Muscle layer of colon (tissue), 2 donors: ENCODE data around the gene ACAN.

Experiments used
- H3K27ac ChIP-seq: one replicate; pipeline ENCODE4 v1.7.0; 2013; ENCODE audit warnings: low read depth, mild to moderate bottlenecking, low read length, moderate library complexity
- H3K27me3 ChIP-seq, 2 donors: one replicate each; pipeline ENCODE4 v1.7.0; 2013; ENCODE audit warnings: low read length in 2 of 2, mild to moderate bottlenecking in 2 of 2; ENCODE audit not compliant: insufficient read depth in 2 of 2, control insufficient read depth in 1 of 2
- H3K36me3 ChIP-seq: one replicate; pipeline ENCODE4 v1.7.0; 2013; ENCODE audit warnings: mild to moderate bottlenecking, low read length; ENCODE audit not compliant: insufficient read depth
- H3K4me1 ChIP-seq: one replicate; pipeline ENCODE4 v1.7.0; 2013; ENCODE audit warnings: mild to moderate bottlenecking, low read length; ENCODE audit not compliant: insufficient read depth
- H3K4me3 ChIP-seq, 2 donors: one replicate each; pipeline ENCODE4 v1.7.0; 2013; ENCODE audit warnings: low read length in 2 of 2, low read depth in 1 of 2, mild to moderate bottlenecking in 1 of 2, moderate library complexity in 1 of 2
- H3K9ac ChIP-seq: one replicate; pipeline ENCODE4 v1.7.0; 2013; ENCODE audit warnings: low read length
- H3K9me3 ChIP-seq: one replicate; pipeline ENCODE4 v1.7.0; 2013; ENCODE audit warnings: mild to moderate bottlenecking, low read length
- donor health status: abdominal sarcoma.
- donor health status: Adenocarcinoma of cecum.

Gene ACAN

DNA sequence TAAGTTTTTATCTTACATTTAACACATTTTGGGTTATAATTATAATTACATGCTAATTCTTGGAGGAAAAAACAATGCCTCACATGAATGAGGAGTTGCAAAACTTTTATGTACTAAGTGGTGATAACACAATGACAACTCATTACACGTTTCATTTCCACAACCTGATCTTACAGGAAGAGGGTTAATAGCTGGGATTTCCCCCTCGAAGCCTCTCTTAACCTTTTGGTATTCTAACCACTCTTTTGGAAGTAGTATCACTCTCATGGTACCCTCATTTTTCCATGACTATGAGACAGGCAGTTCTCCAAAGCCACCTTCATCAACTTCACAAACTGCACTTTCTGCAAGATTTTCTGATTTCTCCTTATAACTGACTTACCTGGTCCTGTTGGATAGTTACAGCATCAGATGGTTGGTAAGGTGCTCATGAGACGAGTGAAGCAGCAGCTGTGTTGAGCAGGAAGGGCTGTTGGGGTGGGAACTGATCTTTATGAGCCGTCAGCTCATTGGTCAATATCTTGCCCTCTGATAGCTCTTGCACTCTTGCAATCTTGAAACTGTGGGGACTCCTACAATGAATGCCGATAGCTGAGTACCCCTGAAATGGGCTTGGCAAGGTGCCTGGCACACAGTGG is 41.6 kb downstream of the ACAN start:
- peaks cover 3% of the 10 kb centered on the region for H3K4me1 ChIP-seq
- no peaks in the 10 kb centered on the region for H3K27me3 ChIP-seq
- no peaks in the 10 kb centered on the region for H3K9me3 ChIP-seq
- H3K27ac ChIP-seq, result no peak overlapping the region
- H3K36me3 ChIP-seq, result no peaks in the 10 kb centered on the region
- H3K9ac ChIP-seq, result no peak overlapping the region
- H3K4me3 ChIP-seq, result no peak overlapping the region

DNA sequence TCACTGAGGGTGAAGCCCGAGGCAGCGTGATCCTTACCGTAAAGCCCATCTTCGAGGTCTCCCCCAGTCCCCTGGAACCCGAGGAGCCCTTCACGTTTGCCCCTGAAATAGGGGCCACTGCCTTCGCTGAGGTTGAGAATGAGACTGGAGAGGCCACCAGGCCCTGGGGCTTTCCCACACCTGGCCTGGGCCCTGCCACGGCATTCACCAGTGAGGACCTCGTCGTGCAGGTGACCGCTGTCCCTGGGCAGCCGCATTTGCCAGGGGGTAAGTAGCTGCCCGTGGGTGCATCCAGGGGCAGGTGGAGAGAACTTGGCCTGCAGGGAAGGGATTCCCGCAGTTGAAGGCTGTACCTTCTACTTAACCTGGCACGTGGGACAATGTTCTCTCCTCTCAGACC is 42.4 kb downstream of the ACAN start:
- H3K27me3 ChIP-seq, result no peaks in the 10 kb centered on the region
- H3K9ac ChIP-seq, result no peak overlapping the region
- H3K9me3 ChIP-seq, result no peaks in the 10 kb centered on the region
- no peaks in the 10 kb centered on the region for H3K36me3 ChIP-seq
- no peak overlapping the region for H3K4me3 ChIP-seq
- peaks cover 4% of the 10 kb centered on the region for H3K4me1 ChIP-seq
- no peak overlapping the region for H3K27ac ChIP-seq

DNA sequence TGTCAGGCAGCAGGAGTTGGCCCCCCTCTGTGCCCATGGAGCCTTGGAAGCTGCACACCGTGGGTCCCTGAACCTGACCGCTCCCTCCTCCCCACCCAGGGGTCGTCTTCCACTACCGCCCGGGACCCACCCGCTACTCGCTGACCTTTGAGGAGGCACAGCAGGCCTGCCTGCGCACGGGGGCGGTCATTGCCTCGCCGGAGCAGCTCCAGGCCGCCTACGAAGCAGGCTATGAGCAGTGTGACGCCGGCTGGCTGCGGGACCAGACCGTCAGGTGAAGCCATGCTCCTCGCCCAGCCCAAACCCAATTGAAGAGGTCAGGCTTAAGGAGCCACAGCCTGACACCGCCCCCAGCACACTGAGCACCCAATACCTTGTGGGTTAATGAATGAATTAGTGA is 43.9 kb downstream of the ACAN start:
- peaks cover 4% of the 10 kb centered on the region for H3K4me1 ChIP-seq
- H3K9ac ChIP-seq, result no peak overlapping the region
- H3K36me3 ChIP-seq, result no peaks in the 10 kb centered on the region
- no peak overlapping the region for H3K27ac ChIP-seq
- no peak overlapping the region for H3K4me3 ChIP-seq
- no peaks in the 10 kb centered on the region for H3K9me3 ChIP-seq
- peaks cover 0 to 6% of the 10 kb centered on the region in 2 donors for H3K27me3 ChIP-seq

DNA sequence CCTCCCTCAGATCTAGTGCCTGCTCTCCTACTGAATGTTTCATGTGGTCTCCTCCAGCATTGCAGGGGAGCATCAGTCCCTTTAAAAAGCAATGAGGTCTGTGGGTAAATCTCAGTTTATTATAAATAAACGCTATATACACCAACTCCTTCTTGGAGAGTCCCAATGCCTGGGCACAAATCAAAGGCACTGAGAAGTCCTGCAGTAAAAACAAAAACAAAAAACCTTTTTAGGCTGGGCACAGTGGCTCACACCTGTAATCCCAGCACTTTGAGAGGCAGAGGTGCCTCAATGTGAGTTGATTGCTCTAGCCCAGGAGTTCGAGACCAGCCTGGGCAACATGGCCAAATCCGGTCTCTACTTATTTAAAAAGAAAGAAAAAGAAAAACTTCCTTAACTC is 45.0 kb downstream of the ACAN start:
- H3K27ac ChIP-seq, result no peak overlapping the region
- peaks cover 4% of the 10 kb centered on the region for H3K4me1 ChIP-seq
- H3K9me3 ChIP-seq, result no peaks in the 10 kb centered on the region
- peaks cover 0 to 7% of the 10 kb centered on the region in 2 donors for H3K27me3 ChIP-seq
- H3K9ac ChIP-seq, result no peak overlapping the region
- no peak overlapping the region for H3K4me3 ChIP-seq
- no peaks in the 10 kb centered on the region for H3K36me3 ChIP-seq

- no peak overlapping the region for H3K9ac ChIP-seq
- no peak overlapping the region for H3K27ac ChIP-seq
- H3K27me3 ChIP-seq, result peaks cover 0 to 16% of the 10 kb centered on the region in 2 donors
- peaks cover 4% of the 10 kb centered on the region for H3K4me1 ChIP-seq
- H3K36me3 ChIP-seq, result no peaks in the 10 kb centered on the region
- H3K4me3 ChIP-seq, result no peak overlapping the region
- H3K9me3 ChIP-seq, result no peaks in the 10 kb centered on the region
Measured at GRCh38 chr15:88849376-88850072, 46.3 kb downstream of the ACAN start.

DNA sequence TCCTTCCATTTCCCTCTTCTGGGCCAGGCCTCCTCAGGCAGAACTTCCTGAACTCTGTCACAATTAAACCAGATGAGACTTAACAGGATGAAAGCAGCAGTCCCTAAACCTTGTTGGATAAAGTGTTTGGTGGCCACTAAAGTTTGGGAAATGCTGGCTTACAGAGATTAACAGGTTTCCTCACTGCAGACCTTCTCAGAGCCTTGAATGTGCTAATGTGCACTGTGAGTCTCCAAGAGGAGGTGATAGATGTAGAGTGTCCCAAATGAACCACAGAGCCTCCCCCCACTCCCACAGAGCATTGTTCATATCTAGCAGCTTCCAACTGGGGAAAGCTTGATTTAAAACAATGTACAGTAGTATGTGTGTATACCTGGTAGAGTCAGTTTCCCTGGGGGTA is 49.2 kb downstream of the ACAN start:
- peaks cover 4% of the 10 kb centered on the region for H3K4me1 ChIP-seq
- H3K27me3 ChIP-seq, result peaks cover 0 to 23% of the 10 kb centered on the region in 2 donors
- no peak overlapping the region for H3K9ac ChIP-seq
- H3K36me3 ChIP-seq, result no peaks in the 10 kb centered on the region
- H3K27ac ChIP-seq, result no peak overlapping the region
- H3K9me3 ChIP-seq, result no peaks in the 10 kb centered on the region
- H3K4me3 ChIP-seq, result no peak overlapping the region

GRCh38 chr15:88858934-88859333 is 55.7 kb downstream of the ACAN start:
- Histone ChIP-seq H3K4me3 (no peak overlapping the region), H3K36me3 (no peaks in the 10 kb centered on the region), H3K9me3 (no peaks in the 10 kb centered on the region), H3K9ac (no peak overlapping the region), H3K4me1 (no peaks in the 10 kb centered on the region), H3K27me3 (peaks cover 0 to 13% of the 10 kb centered on the region in 2 donors), H3K27ac (no peak overlapping the region)

GRCh38 chr15:88859550-88859949 is 56.3 kb downstream of the ACAN start:
- H3K4me1 ChIP-seq, result no peaks in the 10 kb centered on the region
- no peak overlapping the region for H3K9ac ChIP-seq
- H3K27me3 ChIP-seq, result peaks cover 0 to 7% of the 10 kb centered on the region in 2 donors
- H3K4me3 ChIP-seq, result no peak overlapping the region
- H3K9me3 ChIP-seq, result no peaks in the 10 kb centered on the region
- H3K36me3 ChIP-seq, result no peaks in the 10 kb centered on the region
- no peak overlapping the region for H3K27ac ChIP-seq

- no peaks in the 10 kb centered on the region for H3K4me1 ChIP-seq
- H3K9ac ChIP-seq, result no peak overlapping the region
- H3K36me3 ChIP-seq, result no peaks in the 10 kb centered on the region
- peaks cover 0 to under 1% of the 10 kb centered on the region in 2 donors for H3K27me3 ChIP-seq
- no peaks in the 10 kb centered on the region for H3K9me3 ChIP-seq
- no peak overlapping the region for H3K27ac ChIP-seq
- no peak overlapping the region for H3K4me3 ChIP-seq
Measured at GRCh38 chr15:88860212-88860611, 57.0 kb downstream of the ACAN start.

DNA sequence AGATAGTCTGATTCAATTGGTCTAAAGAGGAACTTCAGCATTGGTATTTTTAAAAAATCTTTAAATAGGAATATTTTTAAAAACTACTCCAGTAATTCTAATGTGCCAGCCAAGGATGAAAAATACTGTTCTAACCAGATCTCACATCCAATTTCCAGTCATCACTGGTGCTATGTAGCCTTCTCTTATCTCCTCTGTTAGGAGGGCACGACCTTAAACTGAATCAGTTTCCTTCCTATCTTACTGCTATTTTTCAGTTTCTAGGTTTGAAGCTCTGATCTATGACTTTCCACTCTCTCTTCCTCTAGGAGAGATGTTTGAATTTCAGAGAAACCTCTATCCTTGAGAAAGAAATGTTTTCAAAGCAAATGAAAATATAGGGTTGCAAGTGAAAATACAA is 60.2 kb downstream of the ACAN start:
- Histone ChIP-seq H3K4me1 (no peaks in the 10 kb centered on the region), H3K27ac (no peak overlapping the region), H3K9me3 (no peaks in the 10 kb centered on the region), H3K27me3 (no peaks in the 10 kb centered on the region), H3K9ac (no peak overlapping the region), H3K36me3 (no peaks in the 10 kb centered on the region), H3K4me3 (no peak overlapping the region)

- no peaks in the 10 kb centered on the region for H3K4me1 ChIP-seq
- H3K9ac ChIP-seq, result no peak overlapping the region
- no peaks in the 10 kb centered on the region for H3K27me3 ChIP-seq
- no peak overlapping the region for H3K27ac ChIP-seq
- no peak overlapping the region for H3K4me3 ChIP-seq
- no peaks in the 10 kb centered on the region for H3K9me3 ChIP-seq
- H3K36me3 ChIP-seq, result no peaks in the 10 kb centered on the region
Measured at GRCh38 chr15:88864861-88865497, 61.7 kb downstream of the ACAN start.
